CD4-positive, alpha-beta T cell treated with Interleukin-1 beta for 1 hour (primary cell): ENCODE data around the gene RABGAP1.

Source experiments
- DNase-seq, 2 donors: peaks; one replicate each; pipeline ENCODE4 v3.0.0-alpha.2; 2020 to 2022

Gene RABGAP1

GRCh38 chr9:123011380-123011779 is 70.6 kb downstream of the RABGAP1 start:
- no peak for DNase-seq

- no peak for DNase-seq
These were observed 71.2 kb downstream of the RABGAP1 start for GRCh38 chr9:123011878-123012528.

GRCh38 chr9:123016631-123017030 is 75.8 kb downstream of the RABGAP1 start:
- DNase-seq, result no peak

- DNase-seq, result no peak
These were observed 80.0 kb downstream of the RABGAP1 start for GRCh38 chr9:123020796-123021195.

GRCh38 chr9:123026425-123026824 is 85.6 kb downstream of the RABGAP1 start:
- no peak for DNase-seq

GRCh38 chr9:123027517-123027916 is 86.7 kb downstream of the RABGAP1 start:
- DNase-seq, result no peak

- no peak for DNase-seq
These were observed 87.3 kb downstream of the RABGAP1 start for GRCh38 chr9:123028136-123028535.

GRCh38 chr9:123028973-123029372 is 88.2 kb downstream of the RABGAP1 start:
- DNase-seq, result no peak

GRCh38 chr9:123031963-123032362 is 91.1 kb downstream of the RABGAP1 start:
- no peak for DNase-seq

GRCh38 chr9:123033352-123033751 is 92.5 kb downstream of the RABGAP1 start, which contains the start of gene GPR21:
Gene GPR21 (plus strand): TSS chr9:123033667. CDS start chr9:123034567, 900 bp downstream.
- no peak for DNase-seq

GRCh38 chr9:123033864-123034601 is 93.2 kb downstream of the RABGAP1 start:
- DNase-seq, result no peak

GRCh38 chr9:123034881-123035510 is 94.2 kb downstream of the RABGAP1 start:
- DNase-seq, result no peak

- no peak for DNase-seq
These were observed 95.0 kb downstream of the RABGAP1 start for GRCh38 chr9:123035791-123036190.

GRCh38 chr9:123036893-123037545 is 96.2 kb downstream of the RABGAP1 start:
- no peak for DNase-seq

- no peak for DNase-seq
These were observed 98.9 kb downstream of the RABGAP1 start for GRCh38 chr9:123039617-123040219.

- DNase-seq, result no peak
These were observed 100.0 kb downstream of the RABGAP1 start for GRCh38 chr9:123040801-123041200.

- DNase-seq, result no peak
These were observed 100.7 kb downstream of the RABGAP1 start for GRCh38 chr9:123041489-123041888.

- DNase-seq, result no peak
These were observed 102.5 kb downstream of the RABGAP1 start for GRCh38 chr9:123043081-123043939.

GRCh38 chr9:123044586-123044985 is 103.8 kb downstream of the RABGAP1 start:
- DNase-seq, result no peak

GRCh38 chr9:123046406-123047195 is 105.8 kb downstream of the RABGAP1 start:
- DNase-seq, result no peak

GRCh38 chr9:123048748-123049147 is 107.9 kb downstream of the RABGAP1 start:
- no peak for DNase-seq
